HL-60 (cell line): ENCODE data around the gene RGS14.
"Not testable (repeated sequence)": the region's sequence is repeated elsewhere in the genome, so short reads cannot be mapped to it uniquely, and the experiment has no call there.

Source experiments
- DNase-seq, 2 experiments: peaks; one replicate each; pipeline ENCODE4 v3.0.0-alpha.2; 2010 to 2020; ENCODE audit warnings: low read depth in 1 of 2, low spot score in 1 of 2
- H3K27ac ChIP-seq: fragments of 250-450 bp; sonication (Bioruptor Pico); replicated peaks from 2 replicates; pipeline ENCODE4 v1.5.1; 2020; ENCODE audit warnings: mild to moderate bottlenecking, moderate library complexity
- H3K27me3 ChIP-seq: fragments of 250-450 bp; sonication (Bioruptor Pico); 2 replicates; pipeline ENCODE4 v1.5.1; 2021; ENCODE audit warnings: mild to moderate bottlenecking, moderate library complexity; ENCODE audit not compliant: insufficient read depth, poor library complexity, severe bottlenecking
- H3K4me3 ChIP-seq: replicated peaks from 2 replicates; pipeline ENCODE4 v1.5.1; 2011; ENCODE audit warnings: mild to moderate bottlenecking, control low read depth, low read length; ENCODE audit not compliant: insufficient read depth
- GABPA ChIP-seq: IDR thresholded peaks from 2 replicates; pipeline ENCODE4 v1.6.1; 2012; ENCODE audit warnings: low read depth
- POLR2AphosphoS5 ChIP-seq: IDR thresholded peaks from 2 replicates; pipeline ENCODE4 v1.6.1; 2012; ENCODE audit warnings: low read depth
- SPI1 ChIP-seq: IDR thresholded peaks from 2 replicates; pipeline ENCODE4 v1.6.1; 2012; ENCODE audit warnings: low read depth, mild to moderate bottlenecking, borderline replicate concordance
- TF ChIP-seq, protein P1 (sequence below): IDR thresholded peaks from 2 replicates; pipeline ENCODE4 v1.6.1; 2012; ENCODE audit warnings: low read depth; ENCODE audit not compliant: insufficient replicate concordance
- TF ChIP-seq, protein P2 (sequence below): IDR thresholded peaks from one replicate; pipeline ENCODE4 v1.5.1; 2011; ENCODE audit warnings: low read length, control low read depth, inconsistent platforms; ENCODE audit not compliant: insufficient read depth

RGS14 gene

GRCh38 chr5:177358370-177358819, 671 bp downstream of the RGS14 start:
- Histone ChIP-seq H3K27ac (peak overlapping the region; percentile 96), H3K4me3 (peak overlapping the region; percentile 72), H3K27me3 (no peaks in the 10 kb centered on the region)
- no peak for DNase-seq
- no peak for TF ChIP-seq POLR2AphosphoS5
- no peak for TF ChIP-seq GABPA
- TF ChIP-seq, protein P1, sequence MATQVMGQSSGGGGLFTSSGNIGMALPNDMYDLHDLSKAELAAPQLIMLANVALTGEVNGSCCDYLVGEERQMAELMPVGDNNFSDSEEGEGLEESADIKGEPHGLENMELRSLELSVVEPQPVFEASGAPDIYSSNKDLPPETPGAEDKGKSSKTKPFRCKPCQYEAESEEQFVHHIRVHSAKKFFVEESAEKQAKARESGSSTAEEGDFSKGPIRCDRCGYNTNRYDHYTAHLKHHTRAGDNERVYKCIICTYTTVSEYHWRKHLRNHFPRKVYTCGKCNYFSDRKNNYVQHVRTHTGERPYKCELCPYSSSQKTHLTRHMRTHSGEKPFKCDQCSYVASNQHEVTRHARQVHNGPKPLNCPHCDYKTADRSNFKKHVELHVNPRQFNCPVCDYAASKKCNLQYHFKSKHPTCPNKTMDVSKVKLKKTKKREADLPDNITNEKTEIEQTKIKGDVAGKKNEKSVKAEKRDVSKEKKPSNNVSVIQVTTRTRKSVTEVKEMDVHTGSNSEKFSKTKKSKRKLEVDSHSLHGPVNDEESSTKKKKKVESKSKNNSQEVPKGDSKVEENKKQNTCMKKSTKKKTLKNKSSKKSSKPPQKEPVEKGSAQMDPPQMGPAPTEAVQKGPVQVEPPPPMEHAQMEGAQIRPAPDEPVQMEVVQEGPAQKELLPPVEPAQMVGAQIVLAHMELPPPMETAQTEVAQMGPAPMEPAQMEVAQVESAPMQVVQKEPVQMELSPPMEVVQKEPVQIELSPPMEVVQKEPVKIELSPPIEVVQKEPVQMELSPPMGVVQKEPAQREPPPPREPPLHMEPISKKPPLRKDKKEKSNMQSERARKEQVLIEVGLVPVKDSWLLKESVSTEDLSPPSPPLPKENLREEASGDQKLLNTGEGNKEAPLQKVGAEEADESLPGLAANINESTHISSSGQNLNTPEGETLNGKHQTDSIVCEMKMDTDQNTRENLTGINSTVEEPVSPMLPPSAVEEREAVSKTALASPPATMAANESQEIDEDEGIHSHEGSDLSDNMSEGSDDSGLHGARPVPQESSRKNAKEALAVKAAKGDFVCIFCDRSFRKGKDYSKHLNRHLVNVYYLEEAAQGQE: no peak
- TF ChIP-seq SPI1: no peak
- TF ChIP-seq, protein P2, sequence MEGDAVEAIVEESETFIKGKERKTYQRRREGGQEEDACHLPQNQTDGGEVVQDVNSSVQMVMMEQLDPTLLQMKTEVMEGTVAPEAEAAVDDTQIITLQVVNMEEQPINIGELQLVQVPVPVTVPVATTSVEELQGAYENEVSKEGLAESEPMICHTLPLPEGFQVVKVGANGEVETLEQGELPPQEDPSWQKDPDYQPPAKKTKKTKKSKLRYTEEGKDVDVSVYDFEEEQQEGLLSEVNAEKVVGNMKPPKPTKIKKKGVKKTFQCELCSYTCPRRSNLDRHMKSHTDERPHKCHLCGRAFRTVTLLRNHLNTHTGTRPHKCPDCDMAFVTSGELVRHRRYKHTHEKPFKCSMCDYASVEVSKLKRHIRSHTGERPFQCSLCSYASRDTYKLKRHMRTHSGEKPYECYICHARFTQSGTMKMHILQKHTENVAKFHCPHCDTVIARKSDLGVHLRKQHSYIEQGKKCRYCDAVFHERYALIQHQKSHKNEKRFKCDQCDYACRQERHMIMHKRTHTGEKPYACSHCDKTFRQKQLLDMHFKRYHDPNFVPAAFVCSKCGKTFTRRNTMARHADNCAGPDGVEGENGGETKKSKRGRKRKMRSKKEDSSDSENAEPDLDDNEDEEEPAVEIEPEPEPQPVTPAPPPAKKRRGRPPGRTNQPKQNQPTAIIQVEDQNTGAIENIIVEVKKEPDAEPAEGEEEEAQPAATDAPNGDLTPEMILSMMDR: no peak

GRCh38 chr5:177359451-177359851, 1.7 kb downstream of the RGS14 start:
- Histone ChIP-seq H3K27ac (no peak overlapping the region), H3K27me3 (no peaks in the 10 kb centered on the region), H3K4me3 (no peak overlapping the region)
- DNase-seq: no peak
- TF ChIP-seq, protein P2: no peak
- TF ChIP-seq GABPA (no peak), POLR2AphosphoS5 (no peak), SPI1 (no peak)
- TF ChIP-seq, protein P1: no peak

- H3K27me3 ChIP-seq: no peaks in the 10 kb centered on the region
- no peak for DNase-seq
- H3K4me3 ChIP-seq: no peak overlapping the region
- no peak for TF ChIP-seq SPI1
- TF ChIP-seq, protein P2: no peak
- H3K27ac ChIP-seq: no peak overlapping the region
Measured at GRCh38 chr5:177359860-177360259, 2.1 kb downstream of the RGS14 start.

GRCh38 chr5:177360740-177361139, 3.0 kb downstream of the RGS14 start:
- not testable (repeated sequence) for H3K4me3 ChIP-seq, H3K27me3 ChIP-seq, H3K27ac ChIP-seq, DNase-seq
